A204.1 (cell line): Measurements from ENCODE around the gene AP2B1.
"Not testable (repeated sequence)": the region's sequence is repeated elsewhere in the genome, so short reads cannot be mapped to it uniquely, and the experiment has no call there.

ENCODE experiments used
- FAIRE-seq: peaks from 2 replicates; lab custom pipeline; 2012; peaks lifted over from hg19 to GRCh38; lab: Jason Lieb, UNC

The AP2B1 gene

GRCh38 chr17:35577830-35578196 lies 9.3 kb upstream of the AP2B1 start:
- no peak for FAIRE-seq

DNA sequence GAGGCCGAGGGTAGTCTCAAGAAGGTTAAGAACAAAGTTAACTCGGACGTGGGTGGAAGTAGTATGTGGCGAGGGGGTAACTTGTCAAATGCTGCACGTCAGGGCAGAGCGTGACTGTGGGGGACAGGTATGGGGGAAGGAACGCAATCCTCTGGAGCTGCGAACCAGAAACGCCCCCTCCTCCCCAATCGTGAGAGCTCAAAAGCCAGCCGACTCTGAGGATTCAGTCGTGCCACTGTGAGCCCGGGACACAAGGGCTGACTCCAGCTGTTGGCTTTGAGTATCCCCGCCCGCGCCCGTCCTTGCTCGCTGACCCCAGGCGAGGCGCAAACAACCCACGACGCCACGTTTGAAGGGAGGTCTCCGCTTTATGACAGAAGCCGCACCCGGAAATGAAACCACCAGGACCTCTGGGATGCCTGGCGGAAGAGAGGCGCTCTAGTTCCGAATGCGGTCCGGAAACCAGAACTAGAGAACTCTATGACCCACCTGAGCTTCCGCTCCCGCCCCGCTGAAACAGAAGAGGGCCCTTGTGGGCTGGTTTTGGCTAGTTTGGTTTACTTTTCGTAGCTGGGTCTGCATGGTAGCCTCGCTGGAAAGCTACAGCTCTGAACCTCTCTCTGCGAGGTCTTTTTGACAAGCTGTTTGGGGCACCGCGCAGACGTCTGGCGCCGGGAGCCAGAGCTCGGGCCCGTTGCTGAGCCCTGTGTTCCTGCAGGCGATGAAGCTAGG lies 8.8 kb upstream of the AP2B1 start, which contains the start of gene PEX12:
TSS of gene PEX12 (minus strand) at position 375 of the 732 bp plus-strand sequence. CDS start 550 bp downstream, outside the sequence.
- FAIRE-seq, result peak; percentile 93

GRCh38 chr17:35578929-35579432 lies 8.1 kb upstream of the AP2B1 start:
- no peak for FAIRE-seq

- no peak for FAIRE-seq
Observed at GRCh38 chr17:35584061-35584460, 3.1 kb upstream of the AP2B1 start.

DNA sequence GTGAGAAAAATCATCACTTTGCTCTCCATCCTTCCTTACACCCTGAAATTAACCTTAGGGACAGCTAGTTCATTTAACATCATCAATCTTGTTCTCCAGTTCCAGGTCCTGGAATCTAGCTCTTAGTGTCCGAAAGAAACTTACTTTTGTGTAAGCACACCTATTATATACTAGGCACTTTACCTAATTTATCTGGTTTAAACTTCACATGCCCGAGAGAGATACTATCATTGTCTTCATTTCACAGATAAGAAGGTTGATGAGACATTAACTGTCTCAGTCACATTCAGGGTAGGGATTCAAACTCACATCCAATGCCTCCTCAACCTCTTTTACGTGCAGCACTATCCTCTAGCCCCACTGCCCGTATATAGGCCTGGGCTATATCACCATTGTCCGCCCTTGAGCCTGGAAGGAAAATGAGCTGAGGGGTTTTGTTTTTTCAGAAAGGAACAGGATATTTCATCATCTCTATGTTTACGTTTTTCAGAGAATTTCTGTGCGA lies 501 bp upstream of the AP2B1 start:
- no peak for FAIRE-seq

GRCh38 chr17:35588196-35588920 lies 1.2 kb downstream of the AP2B1 start:
- FAIRE-seq, result peak; percentile 16

GRCh38 chr17:35596072-35596471 lies 8.9 kb downstream of the AP2B1 start:
- FAIRE-seq, result no peak

DNA sequence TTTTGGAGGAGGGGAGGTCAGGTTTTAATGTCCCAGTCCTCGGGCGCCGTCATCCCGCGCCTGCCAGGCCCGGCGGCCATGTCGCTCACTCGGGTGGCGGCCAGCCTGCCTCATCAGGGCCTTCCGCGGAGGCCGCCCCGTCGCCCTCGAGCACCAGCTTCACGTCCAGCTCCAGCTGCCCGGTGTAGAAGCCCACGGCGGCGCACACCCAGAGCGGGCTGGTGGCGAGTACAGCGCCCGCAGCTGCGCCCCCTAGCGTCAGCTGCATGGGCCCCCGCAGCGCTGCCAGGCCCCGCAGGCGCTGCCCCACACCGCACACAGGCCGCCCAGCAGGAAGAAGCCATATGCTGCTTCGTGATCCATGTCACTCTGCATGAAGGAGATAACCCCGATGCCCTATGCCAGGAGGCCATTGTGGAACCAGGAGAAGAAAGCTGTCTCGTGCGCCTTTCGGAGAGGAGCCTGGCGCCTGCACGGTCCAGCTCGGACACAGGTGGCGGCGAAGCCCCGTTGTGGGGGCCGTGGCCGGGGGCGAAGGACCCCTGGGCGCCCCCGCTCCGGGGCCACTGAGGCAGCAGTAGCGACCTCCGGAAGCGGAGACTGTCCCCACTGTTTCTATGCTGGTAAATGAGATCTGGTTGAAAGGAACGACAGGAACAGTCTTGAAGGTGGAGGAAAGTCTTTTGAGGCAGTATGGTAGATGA lies 9.6 kb downstream of the AP2B1 start:
- FAIRE-seq, result no peak

- no peak for FAIRE-seq
Observed at GRCh38 chr17:35597604-35598003, 10.5 kb downstream of the AP2B1 start.

DNA sequence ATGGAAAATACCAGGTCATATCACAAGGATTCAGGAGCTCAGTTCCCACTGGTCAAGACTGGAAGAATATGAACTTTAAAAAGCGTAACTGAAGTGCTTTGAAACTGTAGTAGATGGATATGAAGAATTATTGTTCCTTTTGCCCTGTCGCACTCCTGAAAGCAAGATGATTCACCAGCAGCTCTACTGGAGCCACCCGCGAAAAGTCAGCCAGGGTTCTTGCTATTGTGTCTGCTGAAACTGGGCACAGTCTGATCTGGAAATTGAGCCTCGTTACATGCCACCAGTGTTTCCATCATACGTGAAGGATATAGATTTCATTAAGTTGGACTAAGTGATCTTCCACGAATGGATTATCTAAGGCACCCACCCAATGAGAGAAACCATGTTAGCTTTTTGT lies 16.6 kb downstream of the AP2B1 start:
- FAIRE-seq, result no peak

- no peak for FAIRE-seq
Observed at GRCh38 chr17:35605678-35606077, 18.6 kb downstream of the AP2B1 start.

DNA sequence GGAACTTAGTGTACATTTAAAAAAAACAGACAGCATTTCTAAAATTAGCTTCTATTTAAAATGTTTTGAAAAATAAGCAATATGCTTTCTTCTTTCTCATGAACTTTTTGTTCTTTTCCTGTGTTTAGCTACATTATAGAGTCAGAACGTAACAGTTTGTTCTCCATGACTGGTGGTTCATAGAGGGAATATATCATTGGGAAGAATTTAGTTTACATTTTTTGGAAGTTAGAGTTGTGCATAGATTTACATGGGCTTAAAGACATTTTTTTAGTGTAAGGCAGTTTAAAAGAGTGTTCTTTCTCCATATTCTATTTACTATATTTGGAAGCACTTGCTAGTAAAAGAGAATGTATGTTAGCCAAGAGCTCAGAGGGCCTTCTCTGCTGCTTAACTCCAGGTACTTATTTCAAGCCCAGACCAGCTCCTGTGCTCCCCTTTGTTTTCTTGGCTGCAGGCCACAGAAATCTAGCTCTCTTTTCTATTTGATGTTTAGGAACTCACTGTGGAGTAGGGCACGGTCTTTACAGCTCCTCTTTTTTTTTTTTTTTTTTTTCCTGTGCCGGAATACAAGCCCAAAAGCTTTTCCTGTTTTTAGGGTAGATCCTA lies 20.2 kb downstream of the AP2B1 start:
- FAIRE-seq, result no peak

DNA sequence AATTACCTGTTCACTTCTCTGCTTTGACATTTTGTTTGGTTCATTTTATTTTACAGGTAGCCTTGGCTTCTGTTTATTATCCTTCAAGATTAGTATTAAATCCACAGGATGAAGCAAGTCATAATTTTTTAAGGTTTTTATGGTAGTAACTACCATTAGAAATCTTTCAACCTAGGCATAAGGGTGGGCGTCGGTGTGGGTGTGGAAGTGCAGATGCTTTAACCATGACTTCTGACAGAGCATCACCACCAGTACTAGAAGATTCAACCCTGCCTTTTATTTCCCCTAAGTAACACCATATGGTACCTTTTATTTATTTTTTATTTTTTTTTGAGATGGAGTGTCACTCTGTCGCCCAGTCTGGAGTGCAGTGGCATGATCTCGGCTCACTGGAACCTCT lies 22.7 kb downstream of the AP2B1 start:
- FAIRE-seq, result no peak

GRCh38 chr17:35610746-35611145 lies 23.6 kb downstream of the AP2B1 start:
- not testable (repeated sequence) for FAIRE-seq

DNA sequence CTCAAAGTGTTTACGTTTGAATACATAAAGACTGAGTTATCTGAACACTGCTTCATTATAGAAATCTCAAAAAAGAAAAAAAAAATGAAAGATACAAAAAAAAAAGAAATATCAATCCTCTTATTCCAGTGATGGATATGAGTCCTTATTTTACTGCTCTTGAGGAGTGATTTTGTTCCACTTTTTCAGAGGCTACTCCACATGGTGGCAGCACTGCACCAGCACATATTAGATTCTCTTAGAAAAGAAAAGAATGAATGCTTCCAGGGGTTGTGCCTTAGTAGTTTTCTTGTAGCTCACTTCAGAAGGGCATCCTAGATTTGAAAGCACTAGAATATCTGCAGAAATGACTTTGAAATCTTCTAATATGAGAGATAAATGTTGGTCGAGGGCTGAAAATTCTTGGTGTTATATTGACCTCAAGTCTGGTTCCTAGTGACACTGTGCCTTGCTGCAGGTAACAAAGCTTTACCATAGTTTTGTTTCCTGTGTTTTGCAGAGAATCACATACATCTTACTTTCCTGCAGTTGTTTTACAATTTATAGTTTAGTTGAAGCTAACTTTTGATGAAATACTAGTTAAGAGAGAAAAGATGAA lies 25.9 kb downstream of the AP2B1 start:
- peak; percentile 96 for FAIRE-seq

- no peak for FAIRE-seq
Observed at GRCh38 chr17:35614810-35615209, 27.7 kb downstream of the AP2B1 start.

GRCh38 chr17:35616536-35616935 lies 29.4 kb downstream of the AP2B1 start:
- FAIRE-seq, result no peak

DNA sequence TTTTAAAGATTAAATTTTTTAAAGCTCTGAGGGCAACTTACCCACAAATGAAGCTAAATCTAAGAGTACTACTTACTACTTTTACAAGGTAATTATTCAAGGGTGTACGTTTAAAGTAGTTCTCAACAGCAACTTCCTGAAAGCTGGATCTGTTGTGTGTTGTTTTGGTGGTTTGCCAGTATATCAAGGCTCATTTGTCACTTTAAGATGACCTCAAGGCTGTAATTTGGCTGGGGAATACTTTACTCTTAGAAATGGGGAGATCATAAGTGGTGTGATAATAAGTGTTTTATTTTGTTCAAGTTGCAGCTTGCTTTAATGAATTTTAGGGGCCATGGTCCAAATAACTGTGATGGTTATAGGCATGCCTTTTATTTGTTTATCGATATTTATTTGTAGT lies 30.4 kb downstream of the AP2B1 start:
- FAIRE-seq, result no peak

- FAIRE-seq, result no peak
Observed at GRCh38 chr17:35618628-35619027, 31.5 kb downstream of the AP2B1 start.

DNA sequence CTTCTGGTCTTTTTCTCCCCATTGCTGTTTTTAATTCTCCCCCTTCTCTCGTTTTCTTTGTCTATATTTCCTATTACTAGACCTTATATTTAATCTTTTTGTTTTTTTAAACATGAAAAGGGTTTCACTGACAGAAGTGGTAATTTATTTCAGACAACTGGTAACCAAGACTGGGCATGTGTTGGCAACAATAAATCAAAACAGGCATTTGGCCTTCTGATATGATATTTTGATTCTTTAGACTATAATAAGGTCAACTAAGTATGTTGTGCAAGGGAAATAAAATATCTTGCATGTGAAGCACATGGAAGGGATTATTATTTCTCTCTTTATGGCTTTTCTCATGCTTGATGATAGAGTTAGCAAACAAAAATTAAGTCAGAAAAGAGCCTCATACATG lies 34.6 kb downstream of the AP2B1 start:
- no peak for FAIRE-seq

- no peak for FAIRE-seq
Observed at GRCh38 chr17:35627417-35627816, 40.3 kb downstream of the AP2B1 start.
